HCT116 (cell line): Measurements from ENCODE around the gene C1orf159. TPM values are rescaled to one million over a fixed set of nuclear protein-coding genes. Genes with fewer than 3 reads are reported as not detected.

ENCODE experiments used
- ATAC-seq: fragments of 200-7000 bp; cut with Tn5 transposase; 2 replicates; pipeline ENCODE4 v1.9.1; 2020; ENCODE audit warnings: mild to moderate bottlenecking, moderate library complexity
- BruUV-seq: library from RNA; stranded (reverse); fragments of 400-500 nt; replicated peaks from 2 replicates; lab custom pipeline; 2021; lab: Mats Ljungman, UMichigan
- CTCF ChIA-PET: fragments of 300-600 bp; sonication (Branson Sonifier 250); formaldehyde crosslinking; loops from one replicate; lab custom pipeline; 2021; ENCODE audit warnings: antibody characterized with exemption; lab: Charles Lee
- POLR2A ChIA-PET: fragments of 300-600, 350-600 bp; sonication (Branson Sonifier 250); formaldehyde crosslinking; loops from one replicate; lab custom pipeline; 2021; ENCODE audit warnings: antibody characterized with exemption; lab: Charles Lee
- RAD21 ChIA-PET, 2 experiments: fragments of 300-600 bp; sonication (Branson Sonifier 250); formaldehyde crosslinking; loops; one replicate each; lab custom pipeline; 2023; ENCODE audit warnings: low total read pairs in 2 of 2; ENCODE audit not compliant: uncharacterized antibody in 2 of 2, unreplicated experiment in 2 of 2, low non-redundant PET in 1 of 2; lab: Charles Lee
- DNase-seq: peaks from one replicate; pipeline ENCODE4 v3.0.0-alpha.2; 2010; ENCODE audit warnings: low read depth, low spot score
- H2AFZ ChIP-seq: fragments of 200-600 bp; shearing (Covaris generic), sonication (generic); 2 replicates; pipeline ENCODE4 v1.6.1; 2017; ENCODE audit warnings: low read depth, mixed run types, mixed read lengths, antibody characterized with exemption, low read length; ENCODE audit not compliant: poor library complexity, severe bottlenecking
- H3K27ac ChIP-seq: 2 replicates; pipeline ENCODE4 v1.5.1; 2012; ENCODE audit warnings: low read depth, low read length
- H3K27me3 ChIP-seq: fragments of 200-600 bp; sonication (generic); 2 replicates; pipeline ENCODE4 v1.6.1; 2016; ENCODE audit warnings: mixed run types, low read length, mixed read lengths; ENCODE audit not compliant: insufficient read depth
- H3K36me3 ChIP-seq, 2 experiments: fragments of 200-500 bp in 1 of 2; fragments of 200-600 bp in 1 of 2; sonication (Bioruptor generic) in 1 of 2; sonication (generic) in 1 of 2; 2 replicates each; pipeline versions ENCODE4 v1.5.1 to v1.6.1; 2014 to 2016; ENCODE audit warnings: low read length in 2 of 2, inconsistent platforms in 1 of 2, mixed read lengths in 1 of 2, mixed run types in 1 of 2; ENCODE audit not compliant: insufficient read depth in 2 of 2, control insufficient read depth in 1 of 2
- H3K4me1 ChIP-seq, 2 experiments: fragments of 200-600 bp in 1 of 2; sonication (generic) in 1 of 2; 2 replicates each; pipeline versions ENCODE4 v1.5.1 to v1.6.1; 2012 to 2017; ENCODE audit warnings: low read length in 2 of 2, inconsistent platforms in 1 of 2, mild to moderate bottlenecking in 1 of 2, mixed read lengths in 1 of 2, mixed run types in 1 of 2, moderate library complexity in 1 of 2; ENCODE audit not compliant: insufficient read depth in 2 of 2, control insufficient read depth in 1 of 2
- H3K4me2 ChIP-seq: fragments of 200-600 bp; sonication (generic); 2 replicates; pipeline ENCODE4 v1.6.1; 2017; ENCODE audit warnings: mixed run types, low read length, mixed read lengths
- H3K4me3 ChIP-seq, 2 experiments: fragments of 200-600 bp in 1 of 2; sonication (generic) in 1 of 2; replicated peaks in 1 of 2; 2 replicates each; pipeline ENCODE4 v1.5.1; 2011 to 2016; ENCODE audit warnings: low read length in 2 of 2, control low read depth in 1 of 2, low read depth in 1 of 2, mild to moderate bottlenecking in 1 of 2, mixed read lengths in 1 of 2, mixed run types in 1 of 2
- H3K79me2 ChIP-seq: fragments of 200-600 bp; sonication (generic); 2 replicates; pipeline ENCODE4 v1.6.1; 2017; ENCODE audit warnings: mild to moderate bottlenecking, mixed run types, low read length, moderate library complexity, mixed read lengths; ENCODE audit not compliant: insufficient read depth
- H3K9ac ChIP-seq: fragments of 200-600 bp; sonication (generic); 2 replicates; pipeline ENCODE4 v1.6.1; 2016; ENCODE audit warnings: low read length, mixed read lengths
- H3K9me2 ChIP-seq: fragments of 200-600 bp; sonication (generic), shearing (Covaris generic); 2 replicates; pipeline ENCODE4 v1.6.1; 2017; ENCODE audit warnings: mixed run types, mild to moderate bottlenecking, moderate library complexity; ENCODE audit not compliant: insufficient read depth
- H3K9me3 ChIP-seq, 2 experiments: fragments of 200-500 bp in 1 of 2; fragments of 200-600 bp in 1 of 2; sonication (Bioruptor generic) in 1 of 2; sonication (generic) in 1 of 2; 2 replicates each; pipeline ENCODE4 v1.6.1; 2014 to 2017; ENCODE audit warnings: low read length in 2 of 2, mixed read lengths in 2 of 2, inconsistent platforms in 1 of 2, low read depth in 1 of 2, mild to moderate bottlenecking in 1 of 2, mixed run types in 1 of 2, moderate library complexity in 1 of 2; ENCODE audit not compliant: control insufficient read depth in 1 of 2, insufficient read depth in 1 of 2
- H4K20me1 ChIP-seq: fragments of 200-600 bp; sonication (generic), shearing (Covaris generic); 2 replicates; pipeline ENCODE4 v1.6.1; 2017; ENCODE audit warnings: mixed run types, mild to moderate bottlenecking, moderate library complexity; ENCODE audit not compliant: insufficient read depth
- CBX3 ChIP-seq: IDR thresholded peaks from 2 replicates; pipeline ENCODE4 v1.6.1; 2012; ENCODE audit warnings: low read depth
- CEBPB ChIP-seq: IDR thresholded peaks from 2 replicates; pipeline ENCODE4 v1.6.1; 2012; ENCODE audit warnings: low read depth
- EGR1 ChIP-seq: IDR thresholded peaks from 2 replicates; pipeline ENCODE4 v1.6.1; 2012; ENCODE audit warnings: low read depth
- ELF1 ChIP-seq: IDR thresholded peaks from 2 replicates; pipeline ENCODE4 v1.6.1; 2012; ENCODE audit warnings: low read depth, borderline replicate concordance
- EZH2phosphoT487 ChIP-seq: fragments of 200-600 bp; IDR thresholded peaks from 2 replicates; pipeline ENCODE4 v1.6.1; 2018; ENCODE audit warnings: antibody characterized with exemption, borderline replicate concordance
- JUND ChIP-seq: IDR thresholded peaks from 2 replicates; pipeline ENCODE4 v1.6.1; 2012
- POLR2AphosphoS5 ChIP-seq: IDR thresholded peaks from 2 replicates; pipeline ENCODE4 v1.6.1; 2011; ENCODE audit warnings: mild to moderate bottlenecking, low read depth, low read length, moderate library complexity
- RAD21 ChIP-seq: IDR thresholded peaks from 2 replicates; pipeline ENCODE4 v1.6.1; 2012; ENCODE audit warnings: low read depth, mild to moderate bottlenecking
- SIN3A ChIP-seq: IDR thresholded peaks from 2 replicates; pipeline ENCODE4 v1.6.1; 2012; ENCODE audit warnings: low read depth
- SP1 ChIP-seq: IDR thresholded peaks from 2 replicates; pipeline ENCODE4 v1.6.1; 2012; ENCODE audit warnings: low read depth
- SRF ChIP-seq: IDR thresholded peaks from 2 replicates; pipeline ENCODE4 v1.6.1; 2012; ENCODE audit warnings: low read depth
- TCF7L2 ChIP-seq: IDR thresholded peaks from 2 replicates; pipeline ENCODE4 v1.7.0; 2011; ENCODE audit warnings: borderline replicate concordance, inconsistent platforms; ENCODE audit not compliant: insufficient read depth, insufficient read length; ENCODE audit errors: extremely low read depth
- YY1 ChIP-seq: IDR thresholded peaks from 2 replicates; pipeline ENCODE4 v1.6.1; 2011; ENCODE audit warnings: low read length, low read depth, moderate library complexity, mild to moderate bottlenecking; ENCODE audit not compliant: insufficient replicate concordance; ENCODE audit errors: extremely low read depth
- ZNF274 ChIP-seq: fragments of 200-500 bp; sonication (Bioruptor generic); IDR thresholded peaks from 2 replicates; pipeline ENCODE4 v1.6.1; 2014; ENCODE audit warnings: mild to moderate bottlenecking, low read depth, low read length, inconsistent platforms
- intact Hi-C: fragments of 100-400 bp; cut with micrococcal nuclease; formaldehyde crosslinking; loops from 2 replicates; pipeline ENCODE4 v1.10.0; 2022
- total RNA-seq: library from RNA; stranded (reverse); gene quantifications from one replicate; pipeline ENCODE4 v1.2.1, GENCODE V29; 2021; ENCODE audit not compliant: unreplicated experiment
- TF ChIP-seq, protein P1 (sequence below): IDR thresholded peaks from 2 replicates; pipeline ENCODE4 v1.6.1; 2012
- TF ChIP-seq, protein P2 (sequence below): IDR thresholded peaks from 2 replicates; pipeline ENCODE4 v1.6.1; 2011; ENCODE audit warnings: mild to moderate bottlenecking, low read length, moderate library complexity; ENCODE audit not compliant: insufficient replicate concordance; ENCODE audit errors: extremely low read depth
- TF ChIP-seq, protein P3 (sequence below): IDR thresholded peaks from 2 replicates; pipeline ENCODE4 v1.6.1; 2012
- TF ChIP-seq, protein P4 (sequence below), 3 experiments: fragments of 200-600 bp in 1 of 3; sonication (generic) in 1 of 3; IDR thresholded peaks in 2 of 3; conservative IDR thresholded peaks in 1 of 3; 2 replicates each; pipeline ENCODE4 v1.5.1; 2012 to 2017; ENCODE audit warnings: low read depth in 2 of 3, low read length in 2 of 3, antibody characterized with exemption in 1 of 3, borderline replicate concordance in 1 of 3, control low read depth in 1 of 3, mild to moderate bottlenecking in 1 of 3, mixed read lengths in 1 of 3, mixed run types in 1 of 3, moderate library complexity in 1 of 3; ENCODE audit not compliant: insufficient read depth in 1 of 3

The C1orf159 gene
- total RNA-seq, 1 experiment from 2014 or later = 22.7 TPM

DNA sequence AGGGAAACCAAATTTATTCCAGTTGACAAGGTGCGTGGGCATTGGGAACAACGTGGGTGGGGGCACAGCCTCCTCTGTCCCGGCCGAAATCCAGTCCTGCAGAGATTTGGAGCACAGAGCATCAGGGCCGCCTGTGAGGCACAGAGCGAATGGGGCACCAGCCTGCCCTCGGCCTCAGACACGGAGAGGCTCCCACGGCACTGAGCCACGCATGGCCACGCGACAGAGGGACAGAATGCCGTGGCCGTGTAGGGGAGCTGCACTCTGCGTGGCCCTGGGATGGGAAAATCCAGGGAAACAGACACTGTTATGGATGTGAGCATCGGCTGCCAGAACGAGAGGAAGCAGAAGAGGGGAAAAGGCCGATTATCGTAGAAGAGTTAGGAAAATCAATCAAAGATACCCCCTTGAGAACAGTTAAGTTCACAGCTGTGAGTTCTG, 13.5 kb upstream of the C1orf159 start:
- Histone ChIP-seq H3K4me1 (no peaks in the 10 kb centered on the region), H4K20me1 (no peaks in the 10 kb centered on the region), H3K9me2 (no peaks in the 10 kb centered on the region), H2AFZ (no peak overlapping the region), H3K9me3 (no peaks in the 10 kb centered on the region), H3K36me3 (no peaks in the 10 kb centered on the region), H3K9ac (no peak overlapping the region), H3K4me3 (no peak overlapping the region), H3K27me3 (no peaks in the 10 kb centered on the region), H3K4me2 (no peak overlapping the region), H3K27ac (no peak overlapping the region), H3K79me2 (no peaks in the 10 kb centered on the region)
- intact Hi-C loops = no loop called here
- ATAC-seq = no peak
- POLR2A ChIA-PET = no interaction called here
- CTCF ChIA-PET = no interaction called here
- RAD21 ChIA-PET = no interaction called here
- DNase-seq = no peak
- TF ChIP-seq EZH2phosphoT487 = no peak
- TF ChIP-seq POLR2AphosphoS5 = no peak
- TF ChIP-seq YY1 = no peak
- TF ChIP-seq RAD21 = no peak
- TF ChIP-seq ELF1 = no peak
- no peak for TF ChIP-seq CBX3
- no peak for TF ChIP-seq SRF
- TF ChIP-seq, protein P1, sequence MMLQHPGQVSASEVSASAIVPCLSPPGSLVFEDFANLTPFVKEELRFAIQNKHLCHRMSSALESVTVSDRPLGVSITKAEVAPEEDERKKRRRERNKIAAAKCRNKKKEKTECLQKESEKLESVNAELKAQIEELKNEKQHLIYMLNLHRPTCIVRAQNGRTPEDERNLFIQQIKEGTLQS = no peak
- TF ChIP-seq, protein P2, sequence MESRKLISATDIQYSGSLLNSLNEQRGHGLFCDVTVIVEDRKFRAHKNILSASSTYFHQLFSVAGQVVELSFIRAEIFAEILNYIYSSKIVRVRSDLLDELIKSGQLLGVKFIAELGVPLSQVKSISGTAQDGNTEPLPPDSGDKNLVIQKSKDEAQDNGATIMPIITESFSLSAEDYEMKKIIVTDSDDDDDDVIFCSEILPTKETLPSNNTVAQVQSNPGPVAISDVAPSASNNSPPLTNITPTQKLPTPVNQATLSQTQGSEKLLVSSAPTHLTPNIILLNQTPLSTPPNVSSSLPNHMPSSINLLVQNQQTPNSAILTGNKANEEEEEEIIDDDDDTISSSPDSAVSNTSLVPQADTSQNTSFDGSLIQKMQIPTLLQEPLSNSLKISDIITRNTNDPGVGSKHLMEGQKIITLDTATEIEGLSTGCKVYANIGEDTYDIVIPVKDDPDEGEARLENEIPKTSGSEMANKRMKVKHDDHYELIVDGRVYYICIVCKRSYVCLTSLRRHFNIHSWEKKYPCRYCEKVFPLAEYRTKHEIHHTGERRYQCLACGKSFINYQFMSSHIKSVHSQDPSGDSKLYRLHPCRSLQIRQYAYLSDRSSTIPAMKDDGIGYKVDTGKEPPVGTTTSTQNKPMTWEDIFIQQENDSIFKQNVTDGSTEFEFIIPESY = no peak
- no peak for TF ChIP-seq SP1
- no peak for TF ChIP-seq ZNF274
- TF ChIP-seq JUND = no peak
- TF ChIP-seq EGR1 = no peak
- TF ChIP-seq TCF7L2 = no peak
- TF ChIP-seq, protein P3, sequence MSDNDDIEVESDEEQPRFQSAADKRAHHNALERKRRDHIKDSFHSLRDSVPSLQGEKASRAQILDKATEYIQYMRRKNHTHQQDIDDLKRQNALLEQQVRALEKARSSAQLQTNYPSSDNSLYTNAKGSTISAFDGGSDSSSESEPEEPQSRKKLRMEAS = no peak
- TF ChIP-seq SIN3A = no peak
- no peak for TF ChIP-seq CEBPB
- TF ChIP-seq, protein P4, sequence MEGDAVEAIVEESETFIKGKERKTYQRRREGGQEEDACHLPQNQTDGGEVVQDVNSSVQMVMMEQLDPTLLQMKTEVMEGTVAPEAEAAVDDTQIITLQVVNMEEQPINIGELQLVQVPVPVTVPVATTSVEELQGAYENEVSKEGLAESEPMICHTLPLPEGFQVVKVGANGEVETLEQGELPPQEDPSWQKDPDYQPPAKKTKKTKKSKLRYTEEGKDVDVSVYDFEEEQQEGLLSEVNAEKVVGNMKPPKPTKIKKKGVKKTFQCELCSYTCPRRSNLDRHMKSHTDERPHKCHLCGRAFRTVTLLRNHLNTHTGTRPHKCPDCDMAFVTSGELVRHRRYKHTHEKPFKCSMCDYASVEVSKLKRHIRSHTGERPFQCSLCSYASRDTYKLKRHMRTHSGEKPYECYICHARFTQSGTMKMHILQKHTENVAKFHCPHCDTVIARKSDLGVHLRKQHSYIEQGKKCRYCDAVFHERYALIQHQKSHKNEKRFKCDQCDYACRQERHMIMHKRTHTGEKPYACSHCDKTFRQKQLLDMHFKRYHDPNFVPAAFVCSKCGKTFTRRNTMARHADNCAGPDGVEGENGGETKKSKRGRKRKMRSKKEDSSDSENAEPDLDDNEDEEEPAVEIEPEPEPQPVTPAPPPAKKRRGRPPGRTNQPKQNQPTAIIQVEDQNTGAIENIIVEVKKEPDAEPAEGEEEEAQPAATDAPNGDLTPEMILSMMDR (IDR thresholded peaks at IDR 0.05 in 2 of 3, conservative IDR thresholded peaks at IDR 0.05 in 1 of 3; ENCODE audit: borderline replicate concordance in 1 of 3, insufficient read depth in 1 of 3, low read depth in 2 of 3, low read length in 2 of 3) = no peak
- no TSS peak for BruUV-seq
